Kidney tubule cell (primary cell): ENCODE measurements around the gene SPOCK1.

Source experiments
- DNase-seq: peaks from one replicate; pipeline ENCODE4 v3.0.0-alpha.2; 2018; ENCODE audit warnings: low spot score

SPOCK1 gene

GRCh38 chr5:136926073-136926472 lies 573.1 kb downstream of the SPOCK1 start:
- no peak for DNase-seq
